GM20000 (cell line): Measurements from ENCODE around the gene KDM8.

Experiments
- DNase-seq: peaks from one replicate; pipeline ENCODE4 v3.0.0; 2012; ENCODE audit warnings: low spot score
- CTCF ChIP-seq: IDR thresholded peaks from 2 replicates; pipeline ENCODE4 v1.5.1; 2012; ENCODE audit warnings: mild to moderate bottlenecking, control low read depth; ENCODE audit errors: extremely low read depth, missing control alignments

Gene KDM8

GRCh38 chr16:27223226-27223610, 19.9 kb downstream of the KDM8 start:
- no peak for DNase-seq
- no peak for TF ChIP-seq CTCF

- no peak for TF ChIP-seq CTCF
- DNase-seq, result no peak
Observed at GRCh38 chr16:27223701-27224100, 20.4 kb downstream of the KDM8 start.

GRCh38 chr16:27224271-27224737, 21.0 kb downstream of the KDM8 start:
- no peak for DNase-seq
- no peak for TF ChIP-seq CTCF

- no peak for TF ChIP-seq CTCF
- no peak for DNase-seq
Observed at GRCh38 chr16:27224741-27225300, 21.5 kb downstream of the KDM8 start.

GRCh38 chr16:27225536-27226360, 22.4 kb downstream of the KDM8 start:
- DNase-seq, result no peak
- TF ChIP-seq CTCF, result no peak

GRCh38 chr16:27226476-27226875, 23.1 kb downstream of the KDM8 start:
- DNase-seq, result no peak
- no peak for TF ChIP-seq CTCF

- DNase-seq, result no peak
Observed at GRCh38 chr16:27226976-27227705, 23.8 kb downstream of the KDM8 start.

More at GRCh38 chr16:27226976-27227705, 23.8 kb downstream of the KDM8 start:
- TF ChIP-seq CTCF, result no peak
